LNCaP clone FGC (cell line): ENCODE results near the gene TLR7.

Experiments
- DNase-seq: peaks from one replicate; pipeline ENCODE4 v3.0.0-alpha.2; 2011; ENCODE audit warnings: low read depth
- H3K4me3 ChIP-seq: 2 replicates; pipeline ENCODE4 v1.5.1; 2011; ENCODE audit warnings: mild to moderate bottlenecking, low read depth, low read length, control low read depth
- TF ChIP-seq, protein P1 (sequence below): IDR thresholded peaks from 2 replicates; pipeline ENCODE4 v1.5.1; 2012; ENCODE audit warnings: mild to moderate bottlenecking; ENCODE audit not compliant: control insufficient read depth, insufficient read depth; ENCODE audit errors: extremely low read depth

TLR7 gene

DNA sequence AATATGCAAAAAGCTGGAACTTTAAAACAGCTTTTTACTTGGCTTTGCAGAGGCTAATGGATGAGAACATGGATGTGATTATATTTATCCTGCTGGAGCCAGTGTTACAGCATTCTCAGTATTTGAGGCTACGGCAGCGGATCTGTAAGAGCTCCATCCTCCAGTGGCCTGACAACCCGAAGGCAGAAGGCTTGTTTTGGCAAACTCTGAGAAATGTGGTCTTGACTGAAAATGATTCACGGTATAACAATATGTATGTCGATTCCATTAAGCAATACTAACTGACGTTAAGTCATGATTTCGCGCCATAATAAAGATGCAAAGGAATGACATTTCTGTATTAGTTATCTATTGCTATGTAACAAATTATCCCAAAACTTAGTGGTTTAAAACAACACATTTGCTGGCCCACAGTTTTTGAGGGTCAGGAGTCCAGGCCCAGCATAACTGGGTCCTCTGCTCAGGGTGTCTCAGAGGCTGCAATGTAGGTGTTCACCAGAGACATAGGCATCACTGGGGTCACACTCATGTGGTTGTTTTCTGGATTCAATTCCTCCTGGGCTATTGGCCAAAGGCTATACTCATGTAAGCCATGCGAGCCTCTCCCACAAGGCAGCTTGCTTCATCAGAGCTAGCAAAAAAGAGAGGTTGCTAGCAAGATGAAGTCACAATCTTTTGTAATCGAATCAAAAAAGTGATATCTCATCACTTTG lies 55.2 kb downstream of the TLR7 start:
- DNase-seq, result no peak
- TF ChIP-seq, protein P1, sequence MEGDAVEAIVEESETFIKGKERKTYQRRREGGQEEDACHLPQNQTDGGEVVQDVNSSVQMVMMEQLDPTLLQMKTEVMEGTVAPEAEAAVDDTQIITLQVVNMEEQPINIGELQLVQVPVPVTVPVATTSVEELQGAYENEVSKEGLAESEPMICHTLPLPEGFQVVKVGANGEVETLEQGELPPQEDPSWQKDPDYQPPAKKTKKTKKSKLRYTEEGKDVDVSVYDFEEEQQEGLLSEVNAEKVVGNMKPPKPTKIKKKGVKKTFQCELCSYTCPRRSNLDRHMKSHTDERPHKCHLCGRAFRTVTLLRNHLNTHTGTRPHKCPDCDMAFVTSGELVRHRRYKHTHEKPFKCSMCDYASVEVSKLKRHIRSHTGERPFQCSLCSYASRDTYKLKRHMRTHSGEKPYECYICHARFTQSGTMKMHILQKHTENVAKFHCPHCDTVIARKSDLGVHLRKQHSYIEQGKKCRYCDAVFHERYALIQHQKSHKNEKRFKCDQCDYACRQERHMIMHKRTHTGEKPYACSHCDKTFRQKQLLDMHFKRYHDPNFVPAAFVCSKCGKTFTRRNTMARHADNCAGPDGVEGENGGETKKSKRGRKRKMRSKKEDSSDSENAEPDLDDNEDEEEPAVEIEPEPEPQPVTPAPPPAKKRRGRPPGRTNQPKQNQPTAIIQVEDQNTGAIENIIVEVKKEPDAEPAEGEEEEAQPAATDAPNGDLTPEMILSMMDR, result no peak
- H3K4me3 ChIP-seq, result no peak overlapping the region

GRCh38 chrX:12922599-12922919 lies 55.7 kb downstream of the TLR7 start:
- no peak overlapping the region for H3K4me3 ChIP-seq
- TF ChIP-seq, protein P1, result no peak
- DNase-seq, result no peak

DNA sequence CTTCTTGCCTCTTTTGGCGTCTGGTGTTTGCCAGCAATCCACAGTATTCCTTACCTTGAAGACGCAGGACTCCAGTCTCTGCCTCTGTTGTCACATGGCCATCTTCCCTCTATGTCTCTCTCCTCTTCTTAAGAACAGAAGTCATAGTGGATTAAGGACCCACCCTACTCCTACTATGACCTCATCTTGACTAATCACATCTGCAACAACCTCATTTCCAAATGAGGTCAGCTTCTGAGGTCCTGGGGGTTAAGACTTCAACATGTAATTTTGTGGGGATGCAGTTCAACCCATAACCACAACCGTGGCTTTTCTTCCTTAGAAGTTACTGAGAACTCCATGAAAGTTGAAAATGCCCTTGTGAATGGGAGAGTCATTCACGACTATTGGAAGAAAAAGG lies 62.8 kb downstream of the TLR7 start:
- no peak overlapping the region for H3K4me3 ChIP-seq
- no peak for DNase-seq
- TF ChIP-seq, protein P1, result no peak

DNA sequence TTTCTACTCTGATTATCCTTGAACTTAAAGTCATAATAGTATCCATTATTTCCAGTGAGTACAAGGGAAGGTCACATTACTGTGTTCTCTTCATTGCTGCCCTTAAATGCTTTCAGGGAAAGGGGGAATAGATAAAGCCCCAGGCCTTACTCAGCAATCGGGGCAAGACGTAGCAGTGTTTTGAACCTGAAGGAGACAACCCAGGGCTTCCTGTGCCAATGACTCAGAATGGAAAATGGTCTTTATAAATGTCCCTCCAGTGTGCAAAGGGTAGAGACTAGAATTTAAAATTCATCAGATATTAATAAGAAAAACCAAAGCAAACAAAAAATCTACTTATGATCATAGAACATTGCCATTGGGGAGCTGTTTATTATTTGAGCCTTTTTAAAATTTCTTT lies 63.3 kb downstream of the TLR7 start:
- TF ChIP-seq, protein P1, result no peak
- DNase-seq, result no peak
- H3K4me3 ChIP-seq, result no peak overlapping the region

DNA sequence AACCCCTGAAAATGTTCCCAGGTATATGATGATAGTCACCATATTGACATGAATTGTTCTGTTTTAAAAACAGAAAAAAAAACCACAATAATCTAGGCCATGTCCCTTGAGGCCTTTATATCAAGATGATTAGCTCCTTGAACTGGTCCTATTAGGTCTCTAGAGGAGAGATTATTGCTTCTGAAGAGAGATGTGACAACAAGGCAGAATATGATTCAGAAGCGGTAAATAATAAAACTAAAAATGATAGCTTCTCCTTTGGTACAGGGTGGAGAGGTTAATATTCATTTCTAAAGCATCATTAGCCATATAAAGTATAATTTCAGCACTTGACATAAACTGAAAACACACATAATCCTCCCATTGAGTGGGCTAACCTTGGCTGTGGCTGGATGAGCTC lies 65.4 kb downstream of the TLR7 start:
- DNase-seq, result no peak
- no peak overlapping the region for H3K4me3 ChIP-seq
- TF ChIP-seq, protein P1, result no peak

DNA sequence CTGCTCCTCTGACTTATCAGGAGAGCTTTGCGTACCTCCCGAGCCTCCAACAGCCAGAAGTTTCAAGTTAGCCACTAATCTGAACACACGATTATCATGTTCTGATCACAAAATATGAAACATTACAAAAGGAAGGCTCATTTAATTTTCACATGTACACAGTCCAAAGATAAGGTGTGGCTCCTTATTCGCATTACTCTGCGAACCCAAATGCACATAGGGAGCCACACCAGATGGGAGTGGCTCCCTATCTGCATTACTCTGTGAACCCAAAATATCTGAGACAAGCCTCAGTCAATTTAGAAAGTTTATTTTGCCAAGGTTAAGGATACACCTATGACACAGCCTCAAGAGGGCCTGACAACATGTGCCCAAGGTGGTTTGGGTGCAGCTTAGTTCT lies 68.0 kb downstream of the TLR7 start:
- TF ChIP-seq, protein P1, result no peak
- H3K4me3 ChIP-seq, result no peak overlapping the region
- DNase-seq, result no peak

DNA sequence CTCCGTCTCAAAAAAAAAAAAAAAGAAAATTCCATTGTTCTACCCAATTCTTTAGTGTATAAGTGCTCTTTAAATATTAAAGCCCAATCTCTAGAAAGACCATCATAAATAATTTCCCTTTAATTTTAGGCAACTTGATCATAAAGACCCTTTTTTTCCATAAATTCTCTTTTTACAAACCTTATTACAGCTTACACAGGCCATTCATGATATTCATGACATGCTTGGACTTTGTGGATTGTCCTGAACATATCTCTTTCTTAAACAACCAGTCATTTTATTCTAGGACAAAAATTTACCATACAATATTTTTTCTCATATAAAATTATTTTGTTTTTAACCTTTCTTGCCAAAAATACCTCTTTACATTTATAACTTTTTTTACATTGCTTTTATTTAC lies 70.1 kb downstream of the TLR7 start:
- no peak for DNase-seq
- TF ChIP-seq, protein P1, result no peak
- no peak overlapping the region for H3K4me3 ChIP-seq
